Stimulated activated CD8-positive, alpha-beta memory T cell treated with anti-CD3 and anti-CD28 coated beads, Interleukin-12 subunit alpha, Interleukin-12 subunit beta, amount 100 ng/mL, for 4 hours (primary cell): Measurements from ENCODE around the gene PDE8A.

Experiments
- DNase-seq: peaks from one replicate; pipeline ENCODE4 v3.0.0-alpha.2; 2020; ENCODE audit warnings: low read depth

PDE8A gene, protein sequence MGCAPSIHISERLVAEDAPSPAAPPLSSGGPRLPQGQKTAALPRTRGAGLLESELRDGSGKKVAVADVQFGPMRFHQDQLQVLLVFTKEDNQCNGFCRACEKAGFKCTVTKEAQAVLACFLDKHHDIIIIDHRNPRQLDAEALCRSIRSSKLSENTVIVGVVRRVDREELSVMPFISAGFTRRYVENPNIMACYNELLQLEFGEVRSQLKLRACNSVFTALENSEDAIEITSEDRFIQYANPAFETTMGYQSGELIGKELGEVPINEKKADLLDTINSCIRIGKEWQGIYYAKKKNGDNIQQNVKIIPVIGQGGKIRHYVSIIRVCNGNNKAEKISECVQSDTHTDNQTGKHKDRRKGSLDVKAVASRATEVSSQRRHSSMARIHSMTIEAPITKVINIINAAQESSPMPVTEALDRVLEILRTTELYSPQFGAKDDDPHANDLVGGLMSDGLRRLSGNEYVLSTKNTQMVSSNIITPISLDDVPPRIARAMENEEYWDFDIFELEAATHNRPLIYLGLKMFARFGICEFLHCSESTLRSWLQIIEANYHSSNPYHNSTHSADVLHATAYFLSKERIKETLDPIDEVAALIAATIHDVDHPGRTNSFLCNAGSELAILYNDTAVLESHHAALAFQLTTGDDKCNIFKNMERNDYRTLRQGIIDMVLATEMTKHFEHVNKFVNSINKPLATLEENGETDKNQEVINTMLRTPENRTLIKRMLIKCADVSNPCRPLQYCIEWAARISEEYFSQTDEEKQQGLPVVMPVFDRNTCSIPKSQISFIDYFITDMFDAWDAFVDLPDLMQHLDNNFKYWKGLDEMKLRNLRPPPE

DNA sequence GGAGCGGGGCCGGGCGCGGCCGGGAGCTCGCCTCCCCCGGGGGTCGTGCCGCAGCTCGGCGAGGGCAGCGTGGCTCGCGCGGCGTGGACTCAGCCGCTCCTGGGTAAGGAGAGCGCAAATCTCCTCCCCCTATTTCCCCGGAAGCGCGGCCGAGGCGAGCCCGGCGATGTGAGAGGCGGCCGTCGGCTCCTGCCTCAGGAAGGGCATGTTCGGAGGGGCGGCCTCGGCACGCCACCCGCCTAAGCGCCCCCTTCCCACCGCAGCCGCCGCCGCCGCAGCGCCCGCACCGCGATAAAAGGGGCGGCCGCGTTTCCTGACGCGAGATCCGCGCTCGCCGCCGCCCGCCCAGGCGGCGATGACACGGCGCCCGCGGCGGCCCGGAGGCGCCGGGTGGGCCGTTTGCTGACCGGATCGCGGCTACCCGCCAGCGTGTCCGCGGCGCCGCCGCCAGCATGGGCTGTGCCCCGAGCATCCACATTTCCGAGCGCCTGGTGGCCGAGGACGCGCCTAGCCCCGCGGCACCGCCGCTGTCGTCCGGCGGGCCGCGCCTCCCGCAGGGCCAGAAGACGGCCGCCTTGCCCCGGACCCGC, at the start of gene PDE8A:
Gene PDE8A, plus strand, starts transcription at position 146 of the 590 bp plus-strand sequence. Its CDS starts 307 bp downstream, at position 453.
- DNase-seq = no peak

DNA sequence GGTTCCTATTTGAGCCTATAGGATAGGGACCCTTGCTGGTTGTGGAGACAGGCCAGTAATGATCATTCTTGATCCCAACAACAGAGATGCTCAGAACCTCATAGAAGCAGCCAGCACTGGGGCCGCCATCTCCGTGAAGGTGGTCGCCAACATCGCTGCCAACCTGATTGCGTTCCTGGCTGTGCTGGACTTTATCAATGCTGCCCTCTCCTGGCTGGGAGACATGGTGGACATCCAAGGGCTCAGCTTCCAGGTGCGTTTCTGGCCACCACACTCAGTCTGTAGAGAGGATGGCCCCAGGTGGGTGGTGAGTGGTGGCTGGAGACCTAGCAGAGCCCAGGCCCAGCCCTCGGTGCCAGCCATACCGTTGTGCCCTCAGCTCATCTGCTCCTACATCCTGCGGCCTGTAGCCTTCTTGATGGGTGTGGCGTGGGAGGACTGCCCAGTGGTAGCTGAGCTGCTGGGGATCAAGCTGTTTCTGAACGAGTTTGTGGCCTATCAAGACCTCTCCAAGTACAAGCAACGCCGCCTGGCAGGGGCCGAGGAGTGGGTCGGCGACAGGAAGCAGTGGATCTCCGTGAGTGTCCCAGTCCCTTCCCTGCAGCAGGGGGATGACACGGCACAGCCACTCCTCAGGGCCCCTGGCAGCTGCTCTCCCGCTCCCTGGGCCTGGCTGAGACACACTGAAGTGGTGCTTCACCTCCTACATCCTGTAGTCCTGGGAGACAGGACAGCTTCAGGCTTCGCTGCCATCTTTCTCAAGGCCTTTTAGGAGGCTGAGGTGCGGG, 46.5 kb upstream of the PDE8A start:
- DNase-seq = no peak

DNA sequence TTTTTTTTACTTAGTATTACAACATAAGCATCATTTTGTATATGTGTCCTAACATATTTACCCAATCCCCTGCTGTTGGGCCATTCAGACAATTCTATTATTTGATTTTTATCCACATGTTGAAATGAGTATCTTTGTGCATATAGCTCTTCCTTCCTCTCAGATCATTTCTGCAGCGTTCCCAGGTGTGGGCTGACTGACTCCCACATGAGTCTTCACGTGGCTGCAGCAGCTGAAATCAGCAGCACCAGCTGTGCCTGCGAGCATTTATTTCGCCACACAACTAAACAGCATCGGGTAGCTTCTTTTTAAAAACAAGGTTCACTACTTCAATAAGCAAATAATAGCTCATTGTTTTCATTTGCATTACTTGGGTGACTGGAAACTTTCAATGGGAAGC, 44.5 kb upstream of the PDE8A start:
- no peak for DNase-seq

DNA sequence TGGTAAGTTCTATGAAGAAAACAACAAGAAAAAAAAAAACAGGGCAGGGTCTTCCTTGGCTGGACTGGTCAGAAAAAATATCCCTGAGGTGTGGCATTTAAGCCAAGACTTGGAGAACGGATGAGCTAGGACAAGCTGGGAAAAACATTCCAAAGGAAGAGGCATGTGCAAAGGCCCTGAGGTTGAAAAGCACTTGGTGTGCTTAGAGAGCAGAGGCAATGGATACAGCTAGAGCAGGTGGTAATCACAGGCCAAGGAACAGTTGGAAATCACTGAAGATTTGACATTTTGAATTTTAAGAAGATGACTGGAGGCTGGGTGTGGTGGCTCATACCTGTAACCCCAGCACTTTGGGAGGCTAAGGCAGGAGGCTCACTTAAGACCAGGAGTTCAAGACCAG, 42.9 kb upstream of the PDE8A start:
- DNase-seq = no peak

DNA sequence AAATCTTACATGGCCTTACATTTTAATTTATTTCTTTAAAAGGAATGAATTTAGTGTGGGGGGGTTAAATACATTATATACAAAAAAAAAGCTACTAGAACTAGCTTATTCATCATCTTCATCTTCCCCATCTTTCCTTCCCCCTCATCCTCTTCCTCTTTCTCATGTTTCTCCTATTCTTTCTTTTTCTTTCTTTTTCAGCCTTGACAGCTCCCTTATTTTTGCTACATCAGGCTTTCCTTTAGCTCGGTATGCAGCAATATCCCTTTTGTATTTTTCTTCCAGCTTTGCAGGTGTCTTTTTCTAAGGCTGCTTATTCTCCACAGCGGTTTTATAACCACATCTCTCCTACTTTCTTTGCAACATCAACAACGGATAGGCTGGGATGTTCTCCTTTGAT, 41.3 kb upstream of the PDE8A start:
- DNase-seq = no peak

DNA sequence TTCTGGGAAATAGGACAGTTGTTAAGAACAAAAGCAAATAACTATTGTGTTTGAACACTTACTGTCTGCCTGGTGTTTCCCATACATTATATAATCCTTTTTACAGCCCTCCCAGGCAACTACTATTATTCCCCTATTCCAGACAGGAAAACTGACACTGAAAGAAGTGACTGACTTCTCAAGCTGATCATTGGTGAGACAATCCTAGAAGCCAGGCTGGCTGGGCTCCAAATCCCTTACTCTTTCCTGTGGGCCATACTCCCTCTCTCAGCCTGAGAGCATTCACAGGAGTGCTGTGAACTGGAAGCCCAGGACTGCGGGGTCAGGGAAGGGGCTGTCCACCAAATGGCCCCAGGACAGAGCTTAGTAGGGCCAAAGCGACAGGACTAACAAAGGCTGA, 39.2 kb upstream of the PDE8A start:
- DNase-seq = no peak

DNA sequence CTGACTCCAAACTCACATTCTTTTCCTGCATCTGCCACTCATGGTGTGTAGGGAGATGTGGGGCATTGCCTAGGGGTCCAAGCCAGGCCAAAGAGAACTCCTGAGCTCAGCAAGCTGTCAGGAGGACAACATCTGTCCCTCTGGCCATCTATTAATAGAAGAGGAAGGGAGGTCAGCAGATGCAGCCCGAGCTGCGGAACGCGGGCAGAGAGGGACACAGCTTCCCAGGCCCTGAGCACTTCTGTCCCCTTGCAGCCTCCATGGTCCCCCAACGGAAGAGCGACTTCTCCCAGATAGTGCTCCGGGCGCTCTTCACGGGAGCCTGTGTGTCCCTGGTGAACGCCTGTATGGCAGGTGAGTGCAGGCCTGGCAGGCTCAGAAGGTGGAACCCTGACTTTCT, 37.3 kb upstream of the PDE8A start:
- DNase-seq = no peak

DNA sequence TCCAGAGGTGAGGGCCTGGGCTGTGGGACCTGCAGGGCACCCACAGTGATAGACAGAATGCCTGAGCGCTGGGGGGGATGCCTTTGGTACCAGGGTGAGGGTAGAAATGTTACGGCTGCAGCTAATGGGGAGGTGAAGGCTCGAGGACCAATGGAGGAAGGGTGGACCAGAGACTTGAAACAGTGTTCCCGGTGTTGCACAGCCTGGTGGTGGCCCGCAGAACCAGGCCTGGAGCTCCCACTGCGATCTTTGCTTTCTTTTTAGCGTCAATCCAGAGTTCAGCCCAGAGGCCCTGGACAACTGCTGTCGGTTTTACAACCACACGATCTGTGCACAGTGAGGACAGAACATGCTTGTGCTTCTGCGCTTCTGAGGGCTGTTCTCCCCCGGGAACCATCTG, 36.8 kb upstream of the PDE8A start:
- DNase-seq = no peak

DNA sequence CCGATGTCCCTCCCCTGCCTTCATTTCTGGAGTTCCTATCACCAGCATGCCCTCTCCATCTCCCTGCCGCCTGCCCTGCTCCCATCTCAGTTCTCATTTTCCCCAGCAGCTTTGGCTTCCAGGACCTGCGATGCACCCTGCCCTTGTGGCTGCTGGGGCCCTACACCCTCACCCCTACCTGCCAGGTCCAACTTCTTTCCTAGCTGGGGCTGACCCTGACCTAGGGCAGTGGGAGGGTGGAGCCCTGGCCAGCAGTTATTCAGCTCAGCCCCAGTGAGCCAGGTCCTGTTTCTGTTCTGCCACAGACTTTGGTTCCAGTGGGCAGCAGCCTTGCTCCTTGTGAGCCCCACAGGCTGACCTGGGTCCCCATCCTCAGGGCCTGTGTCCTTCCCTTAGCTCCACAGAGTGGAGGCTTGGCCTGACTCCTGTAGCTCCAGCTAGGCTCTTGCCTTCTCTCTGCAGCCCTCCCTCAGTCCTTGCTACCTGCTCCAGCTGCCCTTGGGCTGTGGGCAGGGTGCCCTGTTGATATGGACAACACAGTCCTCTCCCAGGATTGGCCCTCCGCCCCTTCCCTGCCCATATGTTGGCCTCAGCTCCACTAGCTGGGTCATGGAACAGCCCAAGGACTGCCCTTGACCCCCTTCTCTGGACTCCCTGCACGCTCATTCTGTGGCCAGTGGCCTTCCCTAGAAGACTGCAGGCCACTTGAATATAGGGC, 34.7 kb upstream of the PDE8A start:
- no peak for DNase-seq

DNA sequence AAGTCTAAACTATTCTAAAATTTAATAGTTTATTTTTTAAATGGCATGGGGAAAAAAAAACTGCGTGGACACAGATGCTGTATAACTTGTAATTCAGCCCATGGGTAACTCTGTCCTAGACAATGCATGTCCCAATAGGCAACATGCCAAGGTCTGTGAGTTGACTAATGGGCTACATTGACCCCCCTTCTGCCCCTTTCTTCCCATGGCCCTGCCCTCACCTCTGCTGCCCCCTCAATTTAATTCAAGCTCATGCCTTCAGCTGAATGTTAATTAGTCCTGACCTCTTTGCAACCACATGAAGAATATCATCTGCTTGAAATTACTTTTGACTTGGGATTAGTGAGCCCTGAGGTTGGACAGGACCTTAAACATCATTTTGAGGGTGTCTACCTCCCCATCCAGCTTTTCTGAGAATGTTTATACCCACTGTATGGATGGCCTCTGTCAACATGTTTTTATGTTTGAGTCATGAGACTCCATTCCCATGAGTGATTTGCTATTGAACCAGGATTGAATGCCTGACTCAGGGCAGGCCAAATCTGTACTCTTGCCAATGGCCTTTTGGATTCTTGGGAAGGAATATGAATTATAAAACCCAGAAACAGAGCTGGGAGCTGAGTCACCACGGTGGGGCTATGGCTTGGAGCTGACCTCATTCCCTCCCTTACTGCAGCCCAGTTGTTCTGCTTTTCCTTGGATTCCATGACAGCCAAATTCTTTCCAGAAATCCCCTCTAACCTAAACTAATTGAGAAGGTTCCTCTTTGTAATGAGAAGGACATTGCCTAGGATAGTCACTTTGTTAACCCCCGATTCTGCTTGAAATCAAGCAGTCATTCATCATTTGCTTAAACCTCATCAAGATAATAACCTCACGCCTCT, 33.5 kb upstream of the PDE8A start:
- DNase-seq = no peak

DNA sequence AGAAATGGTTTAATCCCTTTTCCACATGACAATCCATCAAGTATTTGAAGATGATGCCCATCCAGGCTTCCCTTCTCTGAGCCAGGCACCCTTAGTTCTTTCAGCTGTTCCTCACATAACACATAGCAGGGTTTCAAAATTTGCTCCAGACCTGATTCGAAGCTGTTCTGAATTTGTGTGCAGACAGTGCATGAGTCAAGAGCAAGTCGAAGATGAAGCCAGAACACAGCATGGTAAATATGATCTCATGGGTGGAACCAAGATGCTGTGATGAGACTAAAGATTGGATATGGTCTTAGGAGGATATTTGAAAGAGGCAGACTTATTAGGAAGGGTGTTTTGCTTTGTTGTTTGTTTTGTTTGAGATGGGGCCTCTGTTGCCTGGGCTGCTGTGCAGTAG, 32.6 kb upstream of the PDE8A start:
- DNase-seq = no peak

DNA sequence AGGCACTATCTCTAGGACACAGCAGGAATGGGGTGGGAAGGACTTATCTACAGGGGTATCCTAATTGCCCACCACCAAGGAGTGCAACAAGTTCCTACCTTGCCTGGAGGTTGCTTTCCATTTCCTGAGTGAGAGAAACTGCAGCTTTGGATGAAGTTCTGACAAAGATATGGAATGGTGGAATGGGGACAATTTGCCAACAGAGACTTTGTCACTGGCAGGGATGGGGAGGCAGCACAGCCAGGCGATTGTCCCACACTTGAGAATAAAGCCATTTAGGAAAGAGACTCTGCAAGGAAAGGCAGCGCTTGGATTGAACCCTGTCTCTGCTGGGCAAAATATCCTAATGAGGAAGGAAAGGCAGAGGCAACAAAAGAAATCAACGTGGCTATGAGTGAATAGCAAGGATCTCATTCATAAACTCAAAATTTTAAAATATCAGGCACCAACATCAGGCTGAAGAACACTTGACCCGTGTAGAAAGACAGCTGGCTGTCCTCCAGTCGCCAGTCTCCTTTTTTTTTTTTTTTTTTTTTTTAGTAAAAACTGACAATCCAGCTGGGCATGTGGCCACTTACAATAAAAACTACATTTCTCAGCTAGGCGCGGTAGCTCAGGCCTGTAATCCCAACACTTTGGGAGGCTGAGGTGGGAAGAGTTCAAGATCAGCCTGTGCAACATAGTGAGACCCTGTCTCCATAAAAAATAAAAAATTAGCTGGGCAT, 31.6 kb upstream of the PDE8A start:
- no peak for DNase-seq

DNA sequence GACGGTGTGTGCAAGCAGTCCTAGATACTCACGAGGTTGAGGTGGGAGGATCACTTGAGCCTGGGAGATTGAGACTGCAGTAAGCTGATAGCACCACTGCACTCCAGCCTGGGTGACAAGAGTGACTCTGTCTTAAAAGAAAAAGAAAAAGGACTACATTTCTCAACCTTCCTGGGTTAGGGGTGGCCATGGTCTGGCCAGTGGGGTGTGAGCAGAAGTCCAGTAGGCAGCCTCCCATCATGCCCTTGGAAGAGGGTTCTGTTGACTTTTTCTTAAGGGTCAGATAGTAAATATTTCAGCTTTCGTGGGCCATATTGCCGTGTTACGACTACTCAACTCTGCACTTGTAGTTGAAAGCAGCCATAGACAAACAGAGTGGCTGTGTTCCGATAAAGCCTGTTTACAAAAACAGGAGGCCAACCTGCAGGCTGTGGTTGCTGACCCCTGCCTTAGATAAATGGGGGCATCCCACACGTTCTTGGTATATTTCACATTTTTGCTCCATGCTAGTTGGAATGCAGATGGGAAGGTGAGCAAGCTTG, 31.0 kb upstream of the PDE8A start:
- no peak for DNase-seq

DNA sequence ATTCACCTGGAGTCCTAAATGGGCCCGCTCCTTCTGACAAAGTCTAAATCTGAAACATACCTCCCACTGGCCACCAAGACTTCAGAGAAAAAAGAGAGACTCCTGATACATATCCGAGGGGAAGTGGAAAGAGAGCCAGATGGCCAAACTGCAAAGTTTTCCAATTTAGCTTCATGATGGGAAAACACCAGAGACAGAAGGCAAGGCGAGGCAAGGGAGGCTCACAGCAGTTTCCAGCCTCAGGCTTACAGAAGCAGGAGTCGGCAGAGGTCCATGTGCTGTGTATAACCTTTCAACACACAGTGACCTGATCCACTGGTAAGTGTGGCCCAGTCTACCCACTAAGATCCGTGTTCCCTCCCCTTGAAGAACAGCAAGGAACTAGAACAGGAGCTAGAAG, 29.9 kb upstream of the PDE8A start:
- DNase-seq = no peak

DNA sequence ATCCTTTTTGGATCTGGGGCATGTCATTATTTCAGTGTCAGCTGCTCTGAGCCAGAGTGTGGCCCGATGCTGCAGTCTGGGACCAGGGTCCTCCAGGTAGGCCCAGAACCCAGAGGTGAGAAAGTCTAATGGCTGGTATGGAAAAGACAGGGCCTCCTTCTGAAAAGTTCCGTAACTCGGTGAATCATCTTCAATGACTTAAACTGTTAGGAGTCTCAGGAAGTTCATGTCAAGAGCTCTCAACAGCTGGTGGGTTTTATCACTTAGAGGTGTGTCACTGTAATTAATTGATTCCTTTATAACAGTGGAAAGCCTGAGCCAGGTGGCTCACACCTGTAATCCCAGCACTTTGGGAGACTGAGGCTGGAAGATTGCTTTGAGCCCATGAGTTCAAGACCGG, 28.5 kb upstream of the PDE8A start:
- no peak for DNase-seq

DNA sequence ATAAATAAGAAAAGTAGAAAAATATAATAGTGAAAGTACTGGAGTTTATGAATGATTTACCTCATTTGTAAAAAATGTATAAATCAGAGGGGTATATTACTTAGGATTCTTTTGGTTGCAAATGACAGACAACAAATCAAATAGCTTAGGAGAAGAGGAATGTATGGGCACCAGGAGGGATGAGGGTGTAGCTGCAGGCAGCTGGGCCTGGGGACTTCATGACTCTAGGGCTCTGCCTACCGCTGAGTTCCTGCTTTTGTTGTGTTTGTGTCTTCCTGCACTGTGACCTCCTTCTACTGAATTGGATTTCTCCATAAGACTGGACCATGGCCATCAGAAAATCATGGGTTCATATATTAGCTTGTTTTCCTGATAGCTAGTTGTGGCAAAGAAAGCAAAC, 27.9 kb upstream of the PDE8A start:
- no peak for DNase-seq

DNA sequence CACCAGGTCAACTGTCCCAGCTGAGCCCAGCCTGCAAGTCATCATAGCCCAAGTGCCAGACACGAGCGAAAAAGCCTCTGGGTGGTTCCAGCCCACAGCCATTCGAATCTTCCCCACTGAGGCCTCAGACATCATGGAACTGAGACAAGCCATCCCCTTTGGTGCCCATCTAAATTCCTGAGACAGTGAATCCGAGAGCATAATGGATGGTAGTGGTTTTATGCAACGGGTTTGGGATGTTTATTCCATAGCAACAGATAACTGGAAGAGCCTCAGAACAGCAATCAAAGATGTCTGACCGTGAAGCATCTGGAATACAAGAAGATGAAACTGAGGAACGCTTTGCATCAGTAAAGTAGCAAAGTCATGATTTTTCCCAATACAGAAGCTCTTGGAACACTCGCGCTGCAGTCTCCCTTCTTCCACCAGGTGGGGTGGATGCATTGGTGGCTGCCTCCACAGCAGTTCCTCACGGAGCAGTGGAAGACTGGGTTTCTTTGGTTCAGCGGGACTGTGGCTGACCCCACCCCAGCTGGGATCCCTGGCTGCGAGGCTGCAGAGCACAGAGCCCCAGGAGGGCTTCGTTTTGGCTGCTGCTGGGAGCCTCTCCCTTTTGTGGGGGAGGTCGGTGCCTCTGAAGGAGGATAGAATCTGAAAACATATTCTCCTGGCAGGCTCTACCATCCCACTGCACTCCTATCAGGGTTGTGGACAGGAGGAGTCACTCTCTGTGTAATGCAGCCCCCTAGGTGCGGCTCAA, 26.4 kb upstream of the PDE8A start:
- no peak for DNase-seq

DNA sequence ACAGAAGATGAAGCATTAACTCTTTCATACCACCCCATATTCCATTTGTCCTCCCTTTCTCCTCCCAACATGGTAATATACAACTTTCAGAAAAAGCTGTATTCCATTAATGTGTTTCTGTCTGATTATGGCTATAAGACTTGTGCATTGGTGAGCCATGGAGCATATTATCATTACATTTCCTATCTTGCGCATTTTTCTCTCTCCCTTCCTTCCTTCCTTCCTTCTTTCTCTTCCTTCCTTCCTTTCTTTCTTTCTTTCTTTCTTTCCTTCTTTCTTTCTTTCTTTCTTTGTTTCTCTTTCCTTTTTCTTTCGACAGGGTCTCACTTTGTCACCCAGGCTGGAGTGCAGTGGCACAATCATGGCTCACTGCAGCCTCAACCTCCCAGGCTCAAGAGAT, 25.5 kb upstream of the PDE8A start:
- no peak for DNase-seq
